ENCODE measurements around the gene ATAD3A. TPM values are rescaled to one million over a fixed set of nuclear protein-coding genes. Genes with fewer than 3 reads are reported as not detected.
"Not testable (repeated sequence)": the region's sequence is repeated elsewhere in the genome, so short reads cannot be mapped to it uniquely, and the experiment has no call there.

ATAD3A gene
- total RNA-seq, 8 experiments from 2014 or later, result 19.8 to 65.2 (median 35.2) TPM

GRCh38 chr1:1480488-1480867 is 31.5 kb upstream of the ATAD3A start:
- H3K4me1 ChIP-seq (replicated peaks in 1 of 2); H3K27ac ChIP-seq; ATAC-seq (replicated peaks in 6 of 8); H3K4me3 ChIP-seq; in situ Hi-C loops (cut with MboI; ENCODE audit: low pct_unique_long_range_greater_than_20kb in 2 of 9, low sequenced_read_pairs in 9 of 9, unreplicated experiment in 9 of 9): not testable (repeated sequence)
- WGBS, 10 experiments, result 92 to 100% methylated on average over 4 to 7 of the region's 16 CpGs; no CpG with 5 or more reads in 8 of the 10 experiments

GRCh38 chr1:1481811-1482210 is 30.2 kb upstream of the ATAD3A start:
- H3K4me3 ChIP-seq; H3K27ac ChIP-seq; in situ Hi-C loops (cut with MboI; ENCODE audit: low pct_unique_long_range_greater_than_20kb in 2 of 9, low sequenced_read_pairs in 9 of 9, unreplicated experiment in 9 of 9); H3K4me1 ChIP-seq (replicated peaks in 1 of 2): not testable (repeated sequence)
- ATAC-seq (replicated peaks in 6 of 8), result peak in 3 of 8 experiments; percentile 8 to 16 (median 8)
- no CpG with 5 or more reads among the region's 30 CpGs for WGBS, 10 experiments

- 92 to 100% (median 97%) methylated on average over 2 to 14 of the region's 14 CpGs; no CpG with 5 or more reads in 3 of the 10 experiments for whole genome bisulfite sequencing, 10 experiments
- H3K4me1 ChIP-seq (replicated peaks in 1 of 2), result no peaks in the 10 kb centered on the region
- ATAC-seq (replicated peaks in 6 of 8), result no peak
- no peak overlapping the region for H3K27ac ChIP-seq
- in situ Hi-C loops (cut with MboI; ENCODE audit: low pct_unique_long_range_greater_than_20kb in 2 of 9, low sequenced_read_pairs in 9 of 9, unreplicated experiment in 9 of 9), result no loop called here
- no peak overlapping the region for H3K4me3 ChIP-seq
These were observed 29.1 kb upstream of the ATAD3A start for GRCh38 chr1:1482856-1483255.

GRCh38 chr1:1483714-1484113 is 28.2 kb upstream of the ATAD3A start:
- in situ Hi-C loops (cut with MboI; ENCODE audit: low pct_unique_long_range_greater_than_20kb in 2 of 9, low sequenced_read_pairs in 9 of 9, unreplicated experiment in 9 of 9), result no loop called here
- no peak overlapping the region for H3K27ac ChIP-seq
- H3K4me3 ChIP-seq, result no peak overlapping the region
- H3K4me1 ChIP-seq (replicated peaks in 1 of 2), result no peaks in the 10 kb centered on the region
- ATAC-seq (replicated peaks in 6 of 8), result no peak
- 86 to 100% (median 96%) methylated on average over 2 to 5 of the region's 16 CpGs; no CpG with 5 or more reads in 5 of the 10 experiments for WGBS, 10 experiments

GRCh38 chr1:1484976-1485750 is 26.8 kb upstream of the ATAD3A start:
- 100% methylated on average over 2 to 3 of the region's 46 CpGs; no CpG with 5 or more reads in 7 of the 10 experiments for WGBS, 10 experiments
- in situ Hi-C loops (cut with MboI; ENCODE audit: low pct_unique_long_range_greater_than_20kb in 2 of 9, low sequenced_read_pairs in 9 of 9, unreplicated experiment in 9 of 9); H3K4me3 ChIP-seq; H3K27ac ChIP-seq; H3K4me1 ChIP-seq (replicated peaks in 1 of 2): not testable (repeated sequence)
- ATAC-seq (replicated peaks in 6 of 8), result peak in 1 of 8 experiments; percentile 6

- H3K27ac ChIP-seq; in situ Hi-C loops (cut with MboI; ENCODE audit: low pct_unique_long_range_greater_than_20kb in 2 of 9, low sequenced_read_pairs in 9 of 9, unreplicated experiment in 9 of 9); ATAC-seq (replicated peaks in 6 of 8); H3K4me3 ChIP-seq; H3K4me1 ChIP-seq (replicated peaks in 1 of 2): not testable (repeated sequence)
- WGBS, 10 experiments, result 93 to 97% (median 97%) methylated on average over 6 to 8 of the region's 31 CpGs; no CpG with 5 or more reads in 7 of the 10 experiments
These were observed 26.1 kb upstream of the ATAD3A start for GRCh38 chr1:1485755-1486317.

- ATAC-seq (replicated peaks in 6 of 8), result no peak
- in situ Hi-C loops (cut with MboI; ENCODE audit: low pct_unique_long_range_greater_than_20kb in 2 of 9, low sequenced_read_pairs in 9 of 9, unreplicated experiment in 9 of 9), result no loop called here
These were observed 24.3 kb upstream of the ATAD3A start for GRCh38 chr1:1487701-1488100.

GRCh38 chr1:1489231-1489630 is 22.7 kb upstream of the ATAD3A start:
- H3K4me1 ChIP-seq (replicated peaks in 1 of 2), result no peaks in the 10 kb centered on the region
- ATAC-seq (replicated peaks in 6 of 8), result no peak
- in situ Hi-C loops (cut with MboI; ENCODE audit: low pct_unique_long_range_greater_than_20kb in 2 of 9, low sequenced_read_pairs in 9 of 9, unreplicated experiment in 9 of 9), result no loop called here
- no peak overlapping the region for H3K4me3 ChIP-seq
- no peak overlapping the region for H3K27ac ChIP-seq
- WGBS, 10 experiments, result 88 to 100% (median 98%) methylated on average over 4 to 7 of the region's 16 CpGs; no CpG with 5 or more reads in 6 of the 10 experiments

More at GRCh38 chr1:1487701-1488100, 24.3 kb upstream of the ATAD3A start:
- H3K4me3 ChIP-seq, result no peak overlapping the region
- no peaks in the 10 kb centered on the region for H3K4me1 ChIP-seq (replicated peaks in 1 of 2)
- H3K27ac ChIP-seq, result no peak overlapping the region
- WGBS, 10 experiments, result 83 to 100% (median 99%) methylated on average over 5 to 8 of the region's 18 CpGs; no CpG with 5 or more reads in 6 of the 10 experiments

- WGBS, 10 experiments, result 93 to 100% (median 100%) methylated on average over 1 to 8 of the region's 19 CpGs; no CpG with 5 or more reads in 7 of the 10 experiments
- Histone ChIP-seq H3K27ac (no peak overlapping the region), H3K4me1 (replicated peaks in 1 of 2) (no peaks in the 10 kb centered on the region), H3K4me3 (no peak overlapping the region)
- no peak for ATAC-seq (replicated peaks in 6 of 8)
- in situ Hi-C loops (cut with MboI; ENCODE audit: low pct_unique_long_range_greater_than_20kb in 2 of 9, low sequenced_read_pairs in 9 of 9, unreplicated experiment in 9 of 9), result no loop called here
These were observed 22.1 kb upstream of the ATAD3A start for GRCh38 chr1:1489861-1490260.

- Histone ChIP-seq H3K27ac (no peak overlapping the region), H3K4me1 (replicated peaks in 1 of 2) (no peaks in the 10 kb centered on the region), H3K4me3 (no peak overlapping the region)
- ATAC-seq (replicated peaks in 6 of 8), result no peak
- in situ Hi-C loops (cut with MboI; ENCODE audit: low pct_unique_long_range_greater_than_20kb in 2 of 9, low sequenced_read_pairs in 9 of 9, unreplicated experiment in 9 of 9), result no loop called here
- WGBS, 10 experiments, result 89 to 100% (median 96%) methylated on average over 1 to 11 of the region's 25 CpGs; no CpG with 5 or more reads in 5 of the 10 experiments
These were observed 21.2 kb upstream of the ATAD3A start for GRCh38 chr1:1490633-1491230.

- no peak for ATAC-seq (replicated peaks in 6 of 8)
- Histone ChIP-seq H3K4me3 (no peak overlapping the region), H3K4me1 (replicated peaks in 1 of 2) (no peaks in the 10 kb centered on the region), H3K27ac (no peak overlapping the region)
- in situ Hi-C loops (cut with MboI; ENCODE audit: low pct_unique_long_range_greater_than_20kb in 2 of 9, low sequenced_read_pairs in 9 of 9, unreplicated experiment in 9 of 9), result no loop called here
- WGBS, 10 experiments, result 87 to 100% (median 96%) methylated on average over 2 to 10 of the region's 10 CpGs; no CpG with 5 or more reads in 3 of the 10 experiments
These were observed 20.4 kb upstream of the ATAD3A start for GRCh38 chr1:1491601-1492000.

- 100% methylated on average over 7 to 9 of the region's 22 CpGs; no CpG with 5 or more reads in 8 of the 10 experiments for WGBS, 10 experiments
- in situ Hi-C loops (cut with MboI; ENCODE audit: low pct_unique_long_range_greater_than_20kb in 2 of 9, low sequenced_read_pairs in 9 of 9, unreplicated experiment in 9 of 9); H3K4me3 ChIP-seq; H3K4me1 ChIP-seq (replicated peaks in 1 of 2); H3K27ac ChIP-seq: not testable (repeated sequence)
- ATAC-seq (replicated peaks in 6 of 8), result peak in 1 of 8 experiments; percentile 3
These were observed 17.7 kb upstream of the ATAD3A start for GRCh38 chr1:1494311-1494710.

- WGBS, 10 experiments, result 80 to 100% (median 91%) methylated on average over 1 to 13 of the region's 18 CpGs; no CpG with 5 or more reads in 4 of the 10 experiments
- in situ Hi-C loops (cut with MboI; ENCODE audit: low pct_unique_long_range_greater_than_20kb in 2 of 9, low sequenced_read_pairs in 9 of 9, unreplicated experiment in 9 of 9); H3K4me1 ChIP-seq (replicated peaks in 1 of 2); H3K27ac ChIP-seq; H3K4me3 ChIP-seq: not testable (repeated sequence)
- peak in 5 of 8 experiments; percentile 18 to 40 (median 27) for ATAC-seq (replicated peaks in 6 of 8)
These were observed 16.4 kb upstream of the ATAD3A start for GRCh38 chr1:1495461-1495975.
